Stromal cell of bone marrow (primary cell): Measurements from ENCODE around the gene MGAT2.

Experiments used
- DNase-seq: peaks from one replicate; pipeline ENCODE4 v3.0.0-alpha.2; 2012; ENCODE audit warnings: low read depth

The MGAT2 gene

GRCh38 chr14:49657500-49657899 lies 36.9 kb downstream of the MGAT2 start:
- peak; percentile 14 for DNase-seq

GRCh38 chr14:49659526-49660455 lies 39.2 kb downstream of the MGAT2 start:
- DNase-seq = no peak

GRCh38 chr14:49670475-49670874 lies 49.9 kb downstream of the MGAT2 start:
- DNase-seq = no peak
